K562 (cell line): Measurements from ENCODE around the gene ZNF438. TPM values are rescaled to one million over a fixed set of nuclear protein-coding genes. Genes with fewer than 3 reads are reported as not detected.

ENCODE experiments used
- ATAC-seq: fragments of 200-7000 bp; cut with Tn5 transposase; 3 replicates; pipeline ENCODE4 v1.9.1; 2020; ENCODE audit warnings: moderate library complexity
- BruUV-seq: library from RNA; stranded (reverse); fragments of 400-500 nt; replicated peaks from 2 replicates; lab custom pipeline; 2021; lab: Mats Ljungman, UMichigan
- CTCF ChIA-PET: fragments of 300-600 bp; formaldehyde crosslinking; extraction: SDS; loops from one replicate; lab custom pipeline; 2021; ENCODE audit warnings: low intra/inter-chr PET ratio; lab: Yijun Ruan, JAX
- POLR2A ChIA-PET: fragments of 300-600, 350-650 bp; sonication (Branson Sonifier 250); formaldehyde crosslinking; extraction: SDS; loops from one replicate; lab custom pipeline; 2021; ENCODE audit warnings: antibody characterized with exemption, inconsistent platforms; lab: Yijun Ruan, JAX
- DNase-seq, 4 experiments: peaks; one replicate each; pipeline versions ENCODE4 v3.0.0 to v3.0.0-alpha.2; 2011 to 2018; ENCODE audit warnings: low spot score in 3 of 4, mixed read lengths in 3 of 4; ENCODE audit errors: extremely low read depth in 1 of 4
- FAIRE-seq: peaks from 2 replicates; lab custom pipeline; 2011; peaks lifted over from hg19 to GRCh38; lab: Jason Lieb, UNC
- H2AFZ ChIP-seq: 2 replicates; pipeline ENCODE4 v1.6.0; 2011; ENCODE audit warnings: low read depth, low read length, control low read depth, inconsistent platforms
- H3K27ac ChIP-seq: fragments of 200-600 bp; 3 replicates; pipeline ENCODE4 v1.8.0; 2011; ENCODE audit warnings: low read depth, mild to moderate bottlenecking, control low read depth, inconsistent platforms, low read length, moderate library complexity, mixed read lengths; ENCODE audit errors: extremely low read depth
- H3K27me3 ChIP-seq, 2 experiments: fragments of 300-600 bp in 1 of 2; 2 replicates in 1 of 2; 3 replicates in 1 of 2; pipeline versions ENCODE4 v1.6.0 to v1.8.0; 2011; ENCODE audit warnings: inconsistent platforms in 2 of 2, low read length in 2 of 2, mild to moderate bottlenecking in 1 of 2, mixed read lengths in 1 of 2, moderate library complexity in 1 of 2; ENCODE audit not compliant: control insufficient read depth in 2 of 2, insufficient read depth in 2 of 2
- H3K36me3 ChIP-seq: fragments of 300-600 bp; 3 replicates; pipeline ENCODE4 v1.8.0; 2011; ENCODE audit warnings: mild to moderate bottlenecking, low read length, inconsistent platforms; ENCODE audit not compliant: control insufficient read depth, insufficient read depth
- H3K4me1 ChIP-seq, 2 experiments: fragments of 200-600 bp in 1 of 2; replicated peaks in 1 of 2; 2 replicates in 1 of 2; 3 replicates in 1 of 2; pipeline versions ENCODE4 v1.5.1 to v1.8.0; 2011; ENCODE audit warnings: inconsistent platforms in 2 of 2, low read length in 2 of 2, mild to moderate bottlenecking in 1 of 2, mixed read lengths in 1 of 2, moderate library complexity in 1 of 2; ENCODE audit not compliant: control insufficient read depth in 2 of 2, insufficient read depth in 2 of 2
- H3K4me2 ChIP-seq: 2 replicates; pipeline ENCODE4 v1.6.1; 2011; ENCODE audit warnings: low read length, control low read depth, inconsistent platforms, mixed read lengths; ENCODE audit not compliant: insufficient read depth
- H3K4me3 ChIP-seq: fragments of 200-600 bp; sonication (generic), shearing (Covaris generic); 2 replicates; pipeline ENCODE4 v1.5.1; 2016; ENCODE audit warnings: control low read depth, inconsistent platforms
- H3K79me2 ChIP-seq: fragments of 200-600 bp; 3 replicates; pipeline ENCODE4 v1.8.0; 2011; ENCODE audit warnings: low read length, inconsistent platforms; ENCODE audit not compliant: control insufficient read depth, insufficient read depth
- H3K9ac ChIP-seq, 2 experiments: 2 replicates each; pipeline versions ENCODE4 v1.6.0 to v1.6.1; 2011; ENCODE audit warnings: low read depth in 2 of 2, low read length in 2 of 2, control low read depth in 1 of 2, inconsistent platforms in 1 of 2, mild to moderate bottlenecking in 1 of 2, mixed read lengths in 1 of 2; ENCODE audit not compliant: insufficient read depth in 1 of 2
- H3K9me1 ChIP-seq: one replicate; pipeline ENCODE4 v1.6.0; 2011; ENCODE audit warnings: inconsistent platforms, mild to moderate bottlenecking, low read length, moderate library complexity; ENCODE audit not compliant: control insufficient read depth, insufficient read depth
- H3K9me3 ChIP-seq: replicated peaks from 2 replicates; pipeline ENCODE4 v1.5.1; 2011; ENCODE audit warnings: low read depth, low read length, inconsistent platforms; ENCODE audit not compliant: control insufficient read depth, insufficient read depth
- H4K20me1 ChIP-seq: replicated peaks from 2 replicates; pipeline ENCODE4 v1.6.1; 2011; ENCODE audit warnings: low read length, inconsistent platforms, mixed read lengths; ENCODE audit not compliant: control insufficient read depth, insufficient read depth
- ATF4 ChIP-seq: fragments of 450-650 bp; formaldehyde crosslinking; IDR thresholded peaks from 2 replicates; pipeline ENCODE4 v1.4.0; 2022; ENCODE audit warnings: mild to moderate bottlenecking, moderate library complexity
- PHB ChIP-seq: fragments of 250-450 bp; sonication (Bioruptor Pico); IDR thresholded peaks from 2 replicates; pipeline ENCODE4 v1.5.0; 2021
- SMARCA5 ChIP-seq: fragments of 450-650 bp; IDR thresholded peaks from 2 replicates; pipeline ENCODE4 v1.6.1; 2016
- SP2 ChIP-seq: IDR thresholded peaks from 2 replicates; pipeline ENCODE4 v1.6.1; 2011; ENCODE audit warnings: mild to moderate bottlenecking, low read depth, low read length, moderate library complexity; ENCODE audit not compliant: poor library complexity, severe bottlenecking; ENCODE audit errors: extremely low read depth
- SRSF1 ChIP-seq: fragments of 200-400 bp; formaldehyde crosslinking; IDR thresholded peaks from 2 replicates; pipeline ENCODE4 v1.6.1; 2017; ENCODE audit warnings: mild to moderate bottlenecking, low read depth, low read length, moderate library complexity
- in situ Hi-C: fragments of 300-500 bp; cut with MboI; formaldehyde crosslinking; loops from 4 replicates; pipeline ENCODE4 v1.15.0; 2018; ENCODE audit warnings: inconsistent platforms, mixed read lengths
- intact Hi-C: fragments of 100-400 bp; cut with micrococcal nuclease; formaldehyde crosslinking; loops from 2 replicates; pipeline ENCODE4 v1.14.2; 2022
- polyA plus RNA-seq, 8 experiments: library from polyadenylated mRNA; depleted of rRNA in 4 of 8; stranded (reverse) in 5 of 8; unstranded in 3 of 8; fragments of >200 nt; fragmentation: Nextera tagmentation in 2 of 8; fragmentation: Illumina TruSeq in 1 of 8; extraction: Ambion mirVana in 2 of 8; extraction: Trizol in 1 of 8; gene quantifications; 2 replicates each; pipeline versions ENCODE4 v1.2.1 to v1.2.3, GENCODE V29; 2011 to 2014; ENCODE audit warnings: inconsistent platforms in 1 of 8, missing spikeins in 1 of 8
- total RNA-seq, 7 experiments: library from RNA; depleted of rRNA in 6 of 7; stranded (reverse); fragments of >200 nt in 6 of 7; fragmentation: Illumina TruSeq in 2 of 7; extraction: Trizol in 2 of 7; gene quantifications; 2 replicates each; pipeline versions ENCODE4 v1.2.1 to v1.2.3, GENCODE V29; 2011 to 2021; ENCODE audit warnings: low replicate concordance in 1 of 7
- TF ChIP-seq, protein P1 (sequence below), 2 experiments: IDR thresholded peaks; 2 replicates each; pipeline ENCODE4 v1.6.1; 2012; ENCODE audit warnings: improper control_type of control experiment in 2 of 2, low read depth in 2 of 2, low read length in 2 of 2, borderline replicate concordance in 1 of 2

Gene ZNF438
- total and polyA plus RNA-seq, 9 of the 15 experiments (the other 6 are each of a cell fraction or from before 2014, with no cell fraction given) = 0.45 to 1.5 (median 0.91) TPM

DNA sequence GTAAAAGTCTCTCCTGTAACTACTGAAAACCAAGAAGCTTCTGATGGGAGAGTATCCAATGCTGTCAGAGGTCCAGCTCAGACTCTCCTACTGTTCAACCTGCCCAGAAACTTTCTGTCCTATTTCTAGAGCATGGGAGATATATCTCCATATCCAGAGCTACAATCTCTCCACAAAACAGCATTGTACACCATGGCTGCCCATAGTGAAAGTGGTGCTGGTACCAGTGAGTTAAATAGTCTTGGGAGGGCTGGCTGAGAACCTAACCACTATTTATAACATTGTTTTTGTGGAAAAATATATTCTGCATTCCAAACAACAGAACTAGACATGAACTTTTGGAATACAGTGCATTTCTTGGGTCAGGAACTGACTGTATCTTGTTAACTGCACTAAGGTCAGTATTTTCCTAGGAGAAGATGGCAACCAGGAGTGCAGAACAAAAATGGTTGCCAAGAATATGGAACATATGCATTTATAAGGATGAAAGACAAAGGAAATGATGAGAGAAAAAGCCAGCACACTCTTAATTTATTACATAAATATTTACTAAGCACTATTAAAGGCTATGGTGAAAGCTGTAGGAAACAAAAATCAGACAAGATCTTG is 91.9 kb downstream of the ZNF438 start:
- TF ChIP-seq SRSF1 = no peak
- no peak for TF ChIP-seq SMARCA5
- no peak for TF ChIP-seq PHB
- TF ChIP-seq SP2 = no peak
- TF ChIP-seq ATF4 (CRISPR knock-in tag) = no peak
- TF ChIP-seq, protein P1, sequence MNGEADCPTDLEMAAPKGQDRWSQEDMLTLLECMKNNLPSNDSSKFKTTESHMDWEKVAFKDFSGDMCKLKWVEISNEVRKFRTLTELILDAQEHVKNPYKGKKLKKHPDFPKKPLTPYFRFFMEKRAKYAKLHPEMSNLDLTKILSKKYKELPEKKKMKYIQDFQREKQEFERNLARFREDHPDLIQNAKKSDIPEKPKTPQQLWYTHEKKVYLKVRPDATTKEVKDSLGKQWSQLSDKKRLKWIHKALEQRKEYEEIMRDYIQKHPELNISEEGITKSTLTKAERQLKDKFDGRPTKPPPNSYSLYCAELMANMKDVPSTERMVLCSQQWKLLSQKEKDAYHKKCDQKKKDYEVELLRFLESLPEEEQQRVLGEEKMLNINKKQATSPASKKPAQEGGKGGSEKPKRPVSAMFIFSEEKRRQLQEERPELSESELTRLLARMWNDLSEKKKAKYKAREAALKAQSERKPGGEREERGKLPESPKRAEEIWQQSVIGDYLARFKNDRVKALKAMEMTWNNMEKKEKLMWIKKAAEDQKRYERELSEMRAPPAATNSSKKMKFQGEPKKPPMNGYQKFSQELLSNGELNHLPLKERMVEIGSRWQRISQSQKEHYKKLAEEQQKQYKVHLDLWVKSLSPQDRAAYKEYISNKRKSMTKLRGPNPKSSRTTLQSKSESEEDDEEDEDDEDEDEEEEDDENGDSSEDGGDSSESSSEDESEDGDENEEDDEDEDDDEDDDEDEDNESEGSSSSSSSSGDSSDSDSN (IDR thresholded peaks at IDR 0.05; ENCODE audit: borderline replicate concordance in 1 of 2, low read depth in 2 of 2, low read length in 2 of 2) = no peak
- TF ChIP-seq, all 486 proteins: peak for 0
- H3K9ac ChIP-seq = no peak overlapping the region
- H3K4me1 ChIP-seq = no peaks in the 10 kb centered on the region
- no peak overlapping the region for H3K4me2 ChIP-seq
- H3K27ac ChIP-seq = no peak overlapping the region
- no peak for FAIRE-seq
- DNase-seq = no peak
- no peak overlapping the region for H2AFZ ChIP-seq
- no peaks in the 10 kb centered on the region for H3K27me3 ChIP-seq
- intact Hi-C loops (no loop called here), in situ Hi-C loops (no loop called here)
- BruUV-seq = no TSS peak
- H3K9me3 ChIP-seq = no peaks in the 10 kb centered on the region
- ChIA-PET POLR2A (no interaction called here), CTCF (no interaction called here)
- no peaks in the 10 kb centered on the region for H3K9me1 ChIP-seq
- no peak for ATAC-seq
- H3K4me3 ChIP-seq = no peak overlapping the region
- no peaks in the 10 kb centered on the region for H4K20me1 ChIP-seq
- H3K79me2 ChIP-seq = no peaks in the 10 kb centered on the region
- H3K36me3 ChIP-seq = no peaks in the 10 kb centered on the region
